Measurements from ENCODE around the gene CDH8.

Gene CDH8

DNA sequence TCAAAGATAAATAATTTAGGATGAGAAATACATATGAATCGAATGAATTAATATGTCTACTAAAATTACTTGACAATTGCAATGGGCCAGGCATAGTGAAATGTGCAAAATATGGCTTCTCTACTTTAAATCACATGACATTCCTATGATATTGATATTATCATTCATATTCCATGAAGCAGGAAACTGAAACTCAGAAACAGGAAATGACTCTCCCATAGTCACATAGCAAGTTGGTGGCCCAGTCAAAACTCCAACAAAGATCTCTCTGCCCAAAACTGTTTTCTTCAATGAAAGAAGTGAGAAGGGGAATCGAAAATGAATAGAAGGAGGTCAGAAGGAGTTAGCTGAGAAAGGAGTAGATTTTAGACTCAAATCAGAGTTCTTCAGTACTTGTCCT lies 272.2 kb downstream of the CDH8 start:
- H3F3A ChIP-seq (ENCODE audit: insufficient read depth, low read length): no peaks in the 10 kb centered on the region
- H4K20me1 ChIP-seq (ENCODE audit: insufficient read depth, low read length): no peaks in the 10 kb centered on the region
- no peak overlapping the region for H3K27ac ChIP-seq (ENCODE audit: low read length)
- H3K27me3 ChIP-seq (replicated peaks; ENCODE audit: insufficient read depth, low read length): no peaks in the 10 kb centered on the region
- no peaks in the 10 kb centered on the region for H3K9me3 ChIP-seq (replicated peaks; ENCODE audit: insufficient read depth, low read length)
- TF ChIP-seq EZH2phosphoT487 (IDR thresholded peaks at IDR 0.05; ENCODE audit: low read length): no peak
- TF ChIP-seq EZH2 (optimal IDR thresholded peaks at IDR 0.05; ENCODE audit: low read depth, low read length): no peak
- TF ChIP-seq, protein P1, sequence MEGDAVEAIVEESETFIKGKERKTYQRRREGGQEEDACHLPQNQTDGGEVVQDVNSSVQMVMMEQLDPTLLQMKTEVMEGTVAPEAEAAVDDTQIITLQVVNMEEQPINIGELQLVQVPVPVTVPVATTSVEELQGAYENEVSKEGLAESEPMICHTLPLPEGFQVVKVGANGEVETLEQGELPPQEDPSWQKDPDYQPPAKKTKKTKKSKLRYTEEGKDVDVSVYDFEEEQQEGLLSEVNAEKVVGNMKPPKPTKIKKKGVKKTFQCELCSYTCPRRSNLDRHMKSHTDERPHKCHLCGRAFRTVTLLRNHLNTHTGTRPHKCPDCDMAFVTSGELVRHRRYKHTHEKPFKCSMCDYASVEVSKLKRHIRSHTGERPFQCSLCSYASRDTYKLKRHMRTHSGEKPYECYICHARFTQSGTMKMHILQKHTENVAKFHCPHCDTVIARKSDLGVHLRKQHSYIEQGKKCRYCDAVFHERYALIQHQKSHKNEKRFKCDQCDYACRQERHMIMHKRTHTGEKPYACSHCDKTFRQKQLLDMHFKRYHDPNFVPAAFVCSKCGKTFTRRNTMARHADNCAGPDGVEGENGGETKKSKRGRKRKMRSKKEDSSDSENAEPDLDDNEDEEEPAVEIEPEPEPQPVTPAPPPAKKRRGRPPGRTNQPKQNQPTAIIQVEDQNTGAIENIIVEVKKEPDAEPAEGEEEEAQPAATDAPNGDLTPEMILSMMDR (IDR thresholded peaks at IDR 0.05; ENCODE audit: low read length): no peak
- no peak overlapping the region for H2AFZ ChIP-seq (ENCODE audit: low read length)
- no peaks in the 10 kb centered on the region for H3K79me2 ChIP-seq (ENCODE audit: low read length)
- no peak overlapping the region for H3K4me3 ChIP-seq (ENCODE audit: low read length)
- H3K9ac ChIP-seq (ENCODE audit: low read length): no peak overlapping the region
- H3K9me2 ChIP-seq (replicated peaks; ENCODE audit: insufficient read depth, low read length): no peaks in the 10 kb centered on the region
- H3K36me3 ChIP-seq (replicated peaks; ENCODE audit: insufficient read depth, low read length): no peaks in the 10 kb centered on the region
- H3K4me2 ChIP-seq (ENCODE audit: low read depth, low read length): no peak overlapping the region
- no peak for DNase-seq
- no peaks in the 10 kb centered on the region for H3K4me1 ChIP-seq (ENCODE audit: low read length)

DNA sequence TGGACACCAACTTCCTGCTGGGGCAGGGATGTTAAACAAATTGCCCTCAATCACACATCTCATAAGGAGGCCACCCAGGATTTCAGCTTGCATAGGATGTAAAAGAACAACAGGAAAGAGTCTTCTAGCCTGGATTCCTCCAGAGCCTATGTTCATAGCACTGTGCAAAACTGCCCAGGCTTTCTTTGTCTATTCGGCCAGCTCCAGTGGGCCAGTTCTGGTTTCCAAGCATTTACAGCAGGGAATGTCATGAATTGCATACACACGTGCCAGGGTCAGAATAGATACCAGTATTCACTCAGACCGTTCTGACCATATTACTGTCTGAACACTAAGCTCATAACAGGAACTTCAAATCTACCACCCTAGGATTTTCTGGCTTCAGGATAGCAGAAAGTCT lies 273.2 kb downstream of the CDH8 start:
- H3K27me3 ChIP-seq (replicated peaks; ENCODE audit: insufficient read depth, low read length): no peaks in the 10 kb centered on the region
- TF ChIP-seq EZH2 (optimal IDR thresholded peaks at IDR 0.05; ENCODE audit: low read depth, low read length) (no peak), EZH2phosphoT487 (IDR thresholded peaks at IDR 0.05; ENCODE audit: low read length) (no peak)
- TF ChIP-seq, protein P1 (IDR thresholded peaks at IDR 0.05; ENCODE audit: low read length): no peak
- H3K79me2 ChIP-seq (ENCODE audit: low read length): no peaks in the 10 kb centered on the region
- no peak overlapping the region for H2AFZ ChIP-seq (ENCODE audit: low read length)
- no peaks in the 10 kb centered on the region for H3F3A ChIP-seq (ENCODE audit: insufficient read depth, low read length)
- no peak overlapping the region for H3K9ac ChIP-seq (ENCODE audit: low read length)
- no peaks in the 10 kb centered on the region for H3K9me2 ChIP-seq (replicated peaks; ENCODE audit: insufficient read depth, low read length)
- H3K9me3 ChIP-seq (replicated peaks; ENCODE audit: insufficient read depth, low read length): no peaks in the 10 kb centered on the region
- H4K20me1 ChIP-seq (ENCODE audit: insufficient read depth, low read length): no peaks in the 10 kb centered on the region
- H3K4me2 ChIP-seq (ENCODE audit: low read depth, low read length): no peak overlapping the region
- DNase-seq: no peak
- no peak overlapping the region for H3K27ac ChIP-seq (ENCODE audit: low read length)
- no peaks in the 10 kb centered on the region for H3K36me3 ChIP-seq (replicated peaks; ENCODE audit: insufficient read depth, low read length)
- H3K4me1 ChIP-seq (ENCODE audit: low read length): no peaks in the 10 kb centered on the region
- H3K4me3 ChIP-seq (ENCODE audit: low read length): no peak overlapping the region

DNA sequence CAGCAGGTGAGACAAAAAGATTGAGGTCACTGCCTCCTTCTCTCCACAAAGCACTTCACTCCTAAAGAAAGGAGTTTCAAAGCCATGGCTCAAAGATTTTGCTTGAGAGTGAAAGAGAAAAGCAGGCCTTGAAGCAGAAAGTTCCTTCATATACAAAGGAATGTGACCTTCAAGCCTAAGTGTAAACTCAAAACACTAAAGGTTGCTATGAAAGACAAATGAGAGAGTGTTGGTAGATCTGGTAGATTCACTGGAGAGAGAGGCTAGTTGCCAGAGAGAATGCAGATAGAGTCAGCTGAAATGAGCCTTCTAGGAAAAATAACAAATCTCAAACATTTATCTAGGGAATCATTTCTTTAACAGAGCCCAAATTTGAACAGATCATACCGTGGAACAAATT lies 305.2 kb downstream of the CDH8 start:
- no peaks in the 10 kb centered on the region for H3K9me2 ChIP-seq (replicated peaks; ENCODE audit: insufficient read depth, low read length)
- no peaks in the 10 kb centered on the region for H3K36me3 ChIP-seq (replicated peaks; ENCODE audit: insufficient read depth, low read length)
- H3K27ac ChIP-seq (ENCODE audit: low read length): no peak overlapping the region
- H3K4me3 ChIP-seq (ENCODE audit: low read length): no peak overlapping the region
- no peaks in the 10 kb centered on the region for H3F3A ChIP-seq (ENCODE audit: insufficient read depth, low read length)
- TF ChIP-seq EZH2 (optimal IDR thresholded peaks at IDR 0.05; ENCODE audit: low read depth, low read length) (no peak), EZH2phosphoT487 (IDR thresholded peaks at IDR 0.05; ENCODE audit: low read length) (no peak)
- TF ChIP-seq, protein P1 (IDR thresholded peaks at IDR 0.05; ENCODE audit: low read length): no peak
- no peaks in the 10 kb centered on the region for H3K79me2 ChIP-seq (ENCODE audit: low read length)
- H4K20me1 ChIP-seq (ENCODE audit: insufficient read depth, low read length): no peaks in the 10 kb centered on the region
- no peak overlapping the region for H3K4me2 ChIP-seq (ENCODE audit: low read depth, low read length)
- no peak overlapping the region for H3K9ac ChIP-seq (ENCODE audit: low read length)
- no peaks in the 10 kb centered on the region for H3K27me3 ChIP-seq (replicated peaks; ENCODE audit: insufficient read depth, low read length)
- H3K9me3 ChIP-seq (replicated peaks; ENCODE audit: insufficient read depth, low read length): no peaks in the 10 kb centered on the region
- DNase-seq: no peak
- H3K4me1 ChIP-seq (ENCODE audit: low read length): no peaks in the 10 kb centered on the region
- no peak overlapping the region for H2AFZ ChIP-seq (ENCODE audit: low read length)
